ENCODE data around the gene OR1E1.

GRCh38 chr17:3385869-3386816 lies 12.1 kb downstream of the OR1E1 start, which contains the start of gene OR3A2:
- TF ChIP-seq CTCF (IDR thresholded peaks at IDR 0.05; ENCODE audit: borderline replicate concordance, extremely low read depth, low read length, poor library complexity, severe bottlenecking) (no peak), EZH2 (IDR thresholded peaks at IDR 0.05; ENCODE audit: borderline replicate concordance, low read depth, low read length, severe bottlenecking) (no peak)

Data from DND-41 (cell line).